Activated naive CD4-positive, alpha-beta T cell treated with anti-CD3 and anti-CD28 coated beads, Interleukin-2, amount 50 U/mL, for 72 hours (primary cell): ENCODE results near the gene TTYH3. TPM values are rescaled to one million over a fixed set of nuclear protein-coding genes. Genes with fewer than 3 reads are reported as not detected.

Experiments
- ATAC-seq, 2 donors: fragments of 150-1000 bp; cut with Tn5 transposase; 2 replicates each; pipeline ENCODE4 v1.10.0; 2021; ENCODE audit warnings: mild to moderate bottlenecking in 2 of 2, moderate library complexity in 2 of 2
- DNase-seq, 2 donors: peaks; one replicate each; pipeline ENCODE4 v3.0.0; 2021 to 2022; ENCODE audit warnings: low spot score in 2 of 2
- H3K27ac Mint-ChIP-seq, 2 donors: one replicate each; pipeline ENCODE4 v1.8.0; 2022; ENCODE audit warnings: mild to moderate bottlenecking in 2 of 2, mixed read lengths in 2 of 2
- H3K36me3 Mint-ChIP-seq, 2 donors: one replicate each; pipeline ENCODE4 v1.8.0; 2022; ENCODE audit warnings: mixed read lengths in 2 of 2
- H3K9me3 Mint-ChIP-seq, 2 donors: one replicate each; pipeline ENCODE4 v1.8.0; 2022; ENCODE audit warnings: mixed read lengths in 2 of 2
- total RNA-seq, 2 donors: library from RNA; stranded (reverse); gene quantifications; one replicate each; pipeline ENCODE4 v1.2.3, GENCODE V29; 2022

TTYH3 gene
- total RNA-seq, 2 donors from 2014 or later = 23.8 to 28.3 TPM

DNA sequence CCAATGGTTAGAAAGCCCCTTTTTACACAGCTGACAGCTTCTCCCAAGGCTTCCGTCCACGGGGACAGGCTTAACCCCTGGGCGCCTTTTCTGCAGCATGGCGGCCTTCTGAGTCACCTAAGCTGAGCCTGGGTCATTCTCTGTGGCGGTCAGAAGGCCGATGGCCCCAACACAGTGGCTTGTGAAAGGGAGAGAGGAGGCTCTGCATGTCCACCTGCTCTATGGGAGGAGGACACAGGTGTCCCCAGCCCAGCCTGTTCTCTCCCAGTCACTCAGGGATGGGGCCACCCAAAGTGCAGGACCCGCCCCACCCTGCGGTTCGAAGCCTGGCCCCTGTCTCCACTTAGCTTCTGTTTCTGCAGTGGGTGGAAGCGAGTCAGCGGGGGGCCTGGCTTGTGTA, 20.4 kb upstream of the TTYH3 start:
- no peak for ATAC-seq
- Mint-ChIP-seq H3K36me3 (no peaks in the 10 kb centered on the region), H3K9me3 (no peaks in the 10 kb centered on the region), H3K27ac (no peak overlapping the region)
- no peak for DNase-seq

DNA sequence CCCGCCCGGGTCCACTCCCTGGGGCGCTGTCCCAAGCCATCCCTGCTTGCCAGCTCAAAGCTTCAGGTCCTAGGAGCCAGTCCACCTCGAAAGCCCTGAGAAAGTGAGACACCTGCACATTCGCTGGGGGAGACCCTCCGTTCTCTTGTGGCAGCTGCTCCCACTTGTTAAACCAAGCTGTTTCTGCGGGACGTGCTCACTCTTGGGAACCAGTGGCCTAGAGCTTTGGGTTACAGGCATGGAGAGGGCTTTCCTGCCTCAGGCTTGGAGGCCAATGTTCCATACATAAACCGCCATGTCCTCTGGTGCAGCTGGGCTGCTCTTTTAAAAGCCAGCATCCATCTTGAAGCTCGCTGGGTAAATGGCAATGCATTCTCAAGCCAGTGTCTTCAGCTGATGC, 19.9 kb upstream of the TTYH3 start:
- no peak overlapping the region for H3K27ac Mint-ChIP-seq
- no peak for ATAC-seq
- no peak for DNase-seq
- no peaks in the 10 kb centered on the region for H3K9me3 Mint-ChIP-seq
- no peaks in the 10 kb centered on the region for H3K36me3 Mint-ChIP-seq

DNA sequence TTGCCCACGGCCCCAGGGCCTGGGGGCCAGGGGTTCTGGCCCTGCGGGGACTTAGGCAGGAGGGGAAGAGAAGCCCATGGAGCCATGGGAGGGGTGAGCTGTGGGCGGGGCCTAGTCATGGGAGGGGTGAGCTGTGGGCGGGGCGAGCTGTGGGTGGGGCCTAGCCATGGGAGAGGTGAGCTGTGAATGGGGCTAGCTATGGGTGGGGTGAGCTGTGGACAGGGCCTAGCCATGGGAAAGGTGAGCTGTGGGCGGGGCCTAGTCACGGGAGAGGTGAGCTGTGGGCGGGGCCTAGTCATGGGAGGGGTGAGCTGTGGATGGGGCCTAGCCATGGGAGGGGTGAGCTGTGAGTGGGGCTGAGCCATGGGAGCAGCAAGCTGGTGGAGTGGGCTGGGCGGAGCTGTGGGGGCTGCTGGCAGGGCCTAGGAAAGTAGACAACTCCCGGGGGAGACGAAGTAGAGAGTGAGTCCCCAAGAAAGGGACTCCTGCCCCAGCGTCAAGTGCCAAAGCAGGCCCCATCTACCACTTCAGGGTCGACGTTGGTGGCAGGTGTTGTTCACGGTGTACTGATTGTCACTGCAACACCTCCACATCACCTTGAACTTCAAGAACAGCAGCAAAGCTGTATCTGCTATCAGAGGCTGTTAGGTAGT, 19.2 kb upstream of the TTYH3 start:
- no peak overlapping the region for H3K27ac Mint-ChIP-seq
- H3K36me3 Mint-ChIP-seq = no peaks in the 10 kb centered on the region
- H3K9me3 Mint-ChIP-seq = no peaks in the 10 kb centered on the region
- no peak for DNase-seq
- ATAC-seq = peak; percentile 28 to 37

DNA sequence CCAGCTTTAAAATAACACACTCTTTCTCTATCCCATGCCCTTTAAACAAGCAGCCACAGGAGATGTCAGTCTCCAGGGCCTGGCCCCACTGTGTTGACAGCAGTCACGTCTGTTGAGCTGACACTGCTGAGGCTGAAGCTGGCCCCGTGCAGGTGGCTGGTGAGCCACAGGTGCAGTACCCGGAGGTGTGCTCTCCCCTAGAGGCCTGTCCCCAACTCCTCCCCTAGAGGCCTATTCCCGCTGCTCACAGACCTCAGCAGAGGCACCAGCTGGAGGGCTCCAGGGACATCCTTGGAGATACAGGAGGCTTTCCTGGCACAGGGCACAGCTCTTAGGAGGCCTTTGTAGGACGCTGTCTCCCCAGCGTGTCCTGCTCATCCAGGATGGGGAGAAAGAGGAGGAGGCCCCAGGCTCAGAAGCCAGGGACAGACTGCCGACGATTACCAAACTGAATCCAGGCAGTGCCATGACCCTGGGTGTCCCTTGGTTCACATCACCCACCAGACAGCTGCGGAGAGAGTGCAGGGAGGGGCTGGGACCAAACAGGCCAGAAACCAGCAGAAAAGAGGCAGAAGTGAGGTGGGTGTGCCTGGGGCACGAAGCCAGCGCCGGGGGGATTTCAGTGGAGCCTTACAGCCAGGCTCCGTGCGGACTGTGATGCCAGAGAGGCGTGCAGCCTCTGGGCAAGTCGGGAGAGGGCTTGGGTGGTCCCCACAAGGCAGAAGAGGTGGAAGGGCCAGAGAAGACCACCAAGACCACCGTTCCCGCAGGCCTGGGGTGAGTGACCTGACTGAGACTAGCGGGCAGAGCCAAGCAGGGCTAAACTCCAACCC, 18.5 kb upstream of the TTYH3 start:
- H3K36me3 Mint-ChIP-seq = no peaks in the 10 kb centered on the region
- no peak overlapping the region for H3K27ac Mint-ChIP-seq
- DNase-seq (no peak), ATAC-seq (no peak)
- no peaks in the 10 kb centered on the region for H3K9me3 Mint-ChIP-seq

- Mint-ChIP-seq H3K9me3 (no peaks in the 10 kb centered on the region), H3K36me3 (no peaks in the 10 kb centered on the region), H3K27ac (no peak overlapping the region)
- DNase-seq = no peak
- no peak for ATAC-seq
Observed at GRCh38 chr7:2613931-2614600, 17.7 kb upstream of the TTYH3 start.

DNA sequence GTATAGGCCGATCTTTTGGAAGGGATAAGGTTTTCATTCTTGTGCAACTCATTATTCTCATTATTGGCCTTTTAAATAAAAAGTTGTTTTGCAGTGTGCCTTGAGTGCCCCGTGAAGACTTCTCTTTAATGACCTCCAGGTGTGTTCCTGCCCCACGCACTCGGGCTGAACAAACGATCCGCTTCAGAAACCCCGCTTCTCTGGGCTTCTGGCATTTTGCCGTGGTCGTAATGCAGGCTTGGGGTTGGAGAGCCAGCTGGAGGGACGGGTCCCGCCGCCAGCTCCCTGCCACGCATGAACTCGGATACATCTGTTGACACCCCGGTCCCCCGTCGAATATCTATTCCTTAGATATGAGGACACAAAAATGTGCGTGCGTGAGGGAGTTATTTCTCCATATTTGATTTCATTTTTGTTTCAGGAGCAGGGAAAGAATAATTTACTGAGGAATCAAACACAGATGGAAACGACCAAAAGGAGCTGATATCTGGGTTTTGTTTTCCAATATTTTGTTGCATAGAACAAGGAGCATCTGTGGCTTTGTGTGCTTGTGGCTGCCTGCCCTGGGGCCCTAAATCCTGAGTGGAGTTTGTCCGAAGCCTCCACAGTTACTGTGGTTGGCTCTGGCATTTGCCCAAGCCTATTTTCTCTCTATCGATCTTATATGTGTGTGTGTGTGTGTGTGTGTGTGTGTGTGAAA, 17.0 kb upstream of the TTYH3 start:
- H3K9me3 Mint-ChIP-seq = no peaks in the 10 kb centered on the region
- no peak for DNase-seq
- no peak for ATAC-seq
- no peaks in the 10 kb centered on the region for H3K36me3 Mint-ChIP-seq
- H3K27ac Mint-ChIP-seq = peak overlapping the region in 1 of 2 donors; percentile 35

DNA sequence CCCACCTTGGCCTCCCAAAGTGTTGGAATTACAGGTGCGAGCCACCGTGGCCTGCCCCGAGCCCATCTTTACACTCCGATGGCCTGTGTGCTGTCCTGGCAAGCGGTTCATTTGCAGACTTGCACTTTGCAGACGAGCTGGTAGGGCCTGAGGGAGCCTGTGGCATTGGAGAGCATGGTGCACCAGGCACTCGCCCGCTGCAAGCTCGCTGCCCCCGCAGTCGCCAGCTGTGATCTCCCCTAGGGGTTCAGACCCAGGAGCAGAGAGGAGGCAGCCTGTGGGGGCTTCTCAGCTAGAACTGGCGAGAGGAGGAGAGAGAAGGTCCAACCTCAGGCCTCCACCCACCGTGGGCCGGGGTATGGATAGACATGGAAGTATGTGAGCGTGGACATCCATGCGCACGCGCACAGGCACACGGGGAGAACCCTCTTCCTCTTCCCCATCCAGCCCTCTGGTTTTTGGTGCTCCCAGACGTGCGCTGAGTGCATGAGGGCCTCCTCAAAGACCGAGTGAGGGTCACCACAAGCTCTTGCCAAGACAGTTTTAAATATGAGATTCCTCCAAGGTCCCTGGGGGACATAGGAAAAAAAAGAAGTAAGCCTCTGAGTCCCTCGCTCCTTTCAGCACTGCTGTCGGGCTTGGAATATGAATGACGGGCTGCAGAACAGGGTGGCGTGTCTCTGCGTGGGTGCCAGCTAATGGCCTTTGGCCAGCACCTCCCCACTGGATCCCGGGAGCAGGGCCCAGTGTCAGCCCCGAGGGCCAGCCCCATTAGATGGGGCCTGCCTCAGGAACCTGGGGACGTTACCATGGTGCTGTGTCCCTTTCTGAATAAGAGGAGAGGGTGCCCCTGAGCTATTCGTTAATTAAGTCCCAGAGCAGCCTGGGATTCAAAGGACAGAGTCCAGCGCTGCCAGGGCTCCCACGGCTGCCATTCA, 15.1 kb upstream of the TTYH3 start:
- H3K36me3 Mint-ChIP-seq = no peaks in the 10 kb centered on the region
- no peak for ATAC-seq

DNA sequence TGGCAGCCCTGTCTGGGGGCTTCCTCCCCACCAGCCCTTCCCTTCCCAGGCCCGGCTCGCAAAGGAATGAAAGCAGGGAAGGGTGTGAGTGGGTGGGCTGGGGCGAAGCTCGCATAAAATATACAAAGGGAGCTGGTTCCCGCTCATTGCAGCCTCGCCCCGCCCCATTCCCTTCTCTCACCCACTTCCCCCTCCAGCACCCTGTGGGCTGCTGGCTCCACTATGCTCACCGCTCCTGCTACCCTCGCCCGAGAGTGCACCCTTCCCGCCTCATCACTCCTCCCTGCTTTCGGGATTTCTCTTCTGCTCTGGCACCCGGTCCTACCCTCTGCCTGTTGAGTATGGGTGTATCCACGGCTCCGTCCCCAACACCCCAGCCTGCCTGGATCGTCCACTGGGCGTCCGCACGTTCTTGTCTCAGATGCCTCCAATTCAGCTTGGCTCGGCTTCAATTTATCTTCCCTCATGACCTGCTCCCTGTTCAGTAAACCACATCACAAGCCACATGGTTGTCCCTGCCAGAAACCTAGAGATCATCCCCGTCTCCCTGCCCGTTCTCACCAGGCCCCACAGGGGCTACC, 14.4 kb upstream of the TTYH3 start:
- no peaks in the 10 kb centered on the region for H3K36me3 Mint-ChIP-seq
- DNase-seq = no peak
- H3K9me3 Mint-ChIP-seq = no peaks in the 10 kb centered on the region
- no peak for ATAC-seq
- no peak overlapping the region for H3K27ac Mint-ChIP-seq

More for the DNA sequence above, 15.1 kb upstream of the TTYH3 start:
- H3K27ac Mint-ChIP-seq = no peak overlapping the region
- no peak for DNase-seq
- H3K9me3 Mint-ChIP-seq = no peaks in the 10 kb centered on the region

DNA sequence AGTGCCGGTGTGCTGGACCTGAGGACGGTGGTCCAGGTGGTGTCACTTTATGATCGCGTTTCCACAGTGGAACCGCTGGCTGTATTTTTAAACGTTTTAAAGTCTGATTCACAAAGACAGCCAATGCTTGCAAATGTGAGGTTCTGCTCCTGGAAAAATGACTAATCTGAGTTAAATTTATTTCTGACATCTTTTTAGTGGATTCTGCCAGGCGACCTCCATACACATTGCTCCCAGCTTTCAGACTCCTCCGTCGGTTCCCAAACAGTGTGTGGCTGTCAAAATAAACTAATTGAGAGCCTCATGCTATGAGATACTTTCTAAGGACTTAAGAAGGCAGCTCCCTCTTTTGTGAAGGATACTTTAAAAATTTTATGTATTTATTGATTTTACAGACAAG, 12.7 kb upstream of the TTYH3 start:
- DNase-seq (no peak), ATAC-seq (no peak)
- no peaks in the 10 kb centered on the region for H3K36me3 Mint-ChIP-seq
- no peak overlapping the region for H3K27ac Mint-ChIP-seq
- no peaks in the 10 kb centered on the region for H3K9me3 Mint-ChIP-seq

GRCh38 chr7:2621061-2621828, 10.5 kb upstream of the TTYH3 start:
- no peaks in the 10 kb centered on the region for H3K36me3 Mint-ChIP-seq
- peak overlapping the region in 1 of 2 donors; percentile 41 for H3K27ac Mint-ChIP-seq
- H3K9me3 Mint-ChIP-seq = no peaks in the 10 kb centered on the region
- ATAC-seq = no peak
- no peak for DNase-seq

GRCh38 chr7:2621948-2622640, 9.7 kb upstream of the TTYH3 start:
- H3K9me3 Mint-ChIP-seq = no peaks in the 10 kb centered on the region
- no peak overlapping the region for H3K27ac Mint-ChIP-seq
- ATAC-seq (no peak), DNase-seq (no peak)
- H3K36me3 Mint-ChIP-seq = no peaks in the 10 kb centered on the region

GRCh38 chr7:2622869-2623697, 8.7 kb upstream of the TTYH3 start:
- Mint-ChIP-seq H3K36me3 (no peaks in the 10 kb centered on the region), H3K9me3 (no peaks in the 10 kb centered on the region), H3K27ac (no peak overlapping the region)
- no peak for DNase-seq
- no peak for ATAC-seq

GRCh38 chr7:2623698-2624014, 8.1 kb upstream of the TTYH3 start:
- DNase-seq (no peak), ATAC-seq (no peak)
- no peaks in the 10 kb centered on the region for H3K36me3 Mint-ChIP-seq
- no peaks in the 10 kb centered on the region for H3K9me3 Mint-ChIP-seq
- H3K27ac Mint-ChIP-seq = no peak overlapping the region

GRCh38 chr7:2624293-2624886, 7.4 kb upstream of the TTYH3 start:
- no peak for DNase-seq
- H3K36me3 Mint-ChIP-seq = no peaks in the 10 kb centered on the region
- H3K27ac Mint-ChIP-seq = no peak overlapping the region
- ATAC-seq = no peak
- no peaks in the 10 kb centered on the region for H3K9me3 Mint-ChIP-seq
